HL-60/S4 (cell line): ENCODE measurements around the gene PTGER1.
"Not testable (repeated sequence)": the region's sequence is repeated elsewhere in the genome, so short reads cannot be mapped to it uniquely, and the experiment has no call there.

ENCODE experiments used
- in situ Hi-C: fragments of 300-500 bp; cut with MboI; formaldehyde crosslinking; loops from 2 replicates; pipeline ENCODE4 v1.14.3; 2022; ENCODE audit warnings: low sequenced_read_pairs

Gene PTGER1

DNA sequence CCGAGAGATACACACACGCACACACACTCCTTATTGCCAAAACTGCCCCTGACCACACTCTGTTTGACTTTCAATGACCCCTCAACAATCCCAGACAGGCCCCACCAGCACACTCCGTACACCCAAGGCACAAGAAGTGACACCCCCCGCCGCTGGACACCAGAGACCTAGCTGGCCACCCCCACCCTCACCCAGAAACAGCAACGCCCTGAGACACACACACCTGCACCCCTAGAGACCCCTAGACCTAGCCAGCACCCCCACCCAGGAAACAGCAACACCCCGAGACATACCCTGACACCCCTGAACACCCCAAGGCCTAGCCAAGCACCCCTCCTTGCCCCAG, 1.1 kb upstream of the PTGER1 start:
- in situ Hi-C loops = no loop called here

- in situ Hi-C loops = no loop called here
Observed at GRCh38 chr19:14474827-14475226, 327 bp downstream of the PTGER1 start.

- in situ Hi-C loops = no loop called here
Observed at GRCh38 chr19:14473978-14474578, 1.1 kb downstream of the PTGER1 start.

GRCh38 chr19:14473073-14473977, 1.8 kb downstream of the PTGER1 start:
- in situ Hi-C loops = no loop called here

DNA sequence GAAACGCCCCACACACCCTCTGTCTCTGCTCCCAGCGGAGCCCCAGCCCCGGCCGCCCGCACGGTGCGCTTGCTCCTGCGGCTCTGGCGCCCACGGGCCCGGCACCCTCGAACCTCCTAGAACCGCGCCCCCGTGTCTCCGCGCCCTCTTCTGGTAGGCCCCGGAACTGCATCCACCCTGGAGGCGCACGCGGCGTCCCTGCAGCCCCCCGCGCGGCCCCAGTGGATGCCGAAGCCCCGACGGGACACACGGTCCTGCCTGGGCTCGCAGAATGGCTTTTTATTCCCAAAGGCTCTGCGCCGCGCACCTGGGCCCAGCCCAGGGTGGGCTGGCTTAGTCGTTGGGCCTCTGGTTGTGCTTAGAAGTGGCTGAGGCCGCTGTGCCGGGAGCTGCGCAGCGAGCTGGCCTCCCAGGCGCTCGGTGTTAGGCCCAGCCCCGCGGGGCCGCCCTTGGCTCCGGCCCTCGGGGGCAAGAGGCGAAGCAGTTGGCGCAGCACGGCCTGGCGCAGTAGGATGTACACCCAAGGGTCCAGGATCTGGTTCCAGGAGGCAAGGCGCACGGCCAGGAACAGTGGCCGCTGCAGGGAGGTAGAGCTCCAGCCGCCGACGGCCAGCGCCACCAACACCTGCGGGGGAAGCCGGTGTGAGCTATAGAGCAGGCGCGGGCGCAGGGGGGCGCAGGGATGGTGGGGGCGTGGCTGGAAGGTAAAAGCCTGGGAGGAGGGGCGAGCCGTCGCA, 2.8 kb downstream of the PTGER1 start:
- in situ Hi-C loops = no loop called here

DNA sequence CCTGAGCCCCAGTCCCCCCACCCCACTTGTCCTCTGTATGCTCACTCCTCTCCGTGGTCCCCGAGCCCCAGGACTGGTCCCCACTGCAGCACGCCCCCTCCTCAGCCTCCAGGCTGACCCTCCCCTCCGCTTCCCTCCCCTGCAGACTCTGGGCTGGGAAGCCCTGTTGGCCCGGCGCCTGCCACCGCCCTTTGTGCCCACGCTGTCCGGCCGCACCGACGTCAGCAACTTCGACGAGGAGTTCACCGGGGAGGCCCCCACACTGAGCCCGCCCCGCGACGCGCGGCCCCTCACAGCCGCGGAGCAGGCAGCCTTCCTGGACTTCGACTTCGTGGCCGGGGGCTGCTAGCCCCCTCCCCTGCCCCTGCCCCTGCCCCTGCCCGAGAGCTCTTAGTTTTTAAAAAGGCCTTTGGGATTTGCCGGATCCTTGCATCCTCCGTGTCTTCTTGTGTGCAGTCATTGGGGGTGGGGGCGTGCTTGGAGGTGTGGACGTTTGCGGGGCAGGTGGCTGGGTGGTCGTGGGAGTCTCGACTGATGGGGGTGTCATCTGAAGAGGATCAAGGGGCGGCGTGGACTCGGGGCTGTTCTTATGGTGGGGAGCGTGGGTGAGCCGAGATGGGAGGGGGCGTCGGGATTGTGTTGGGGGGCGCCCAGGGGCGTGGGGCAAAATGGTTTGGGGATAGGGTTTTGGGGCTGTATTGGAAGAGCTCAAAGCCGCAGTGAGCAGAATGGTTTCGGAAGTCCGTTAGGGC, 3.5 kb downstream of the PTGER1 start:
- in situ Hi-C loops = no loop called here

GRCh38 chr19:14470031-14470876, 4.9 kb downstream of the PTGER1 start:
- in situ Hi-C loops = no loop called here

DNA sequence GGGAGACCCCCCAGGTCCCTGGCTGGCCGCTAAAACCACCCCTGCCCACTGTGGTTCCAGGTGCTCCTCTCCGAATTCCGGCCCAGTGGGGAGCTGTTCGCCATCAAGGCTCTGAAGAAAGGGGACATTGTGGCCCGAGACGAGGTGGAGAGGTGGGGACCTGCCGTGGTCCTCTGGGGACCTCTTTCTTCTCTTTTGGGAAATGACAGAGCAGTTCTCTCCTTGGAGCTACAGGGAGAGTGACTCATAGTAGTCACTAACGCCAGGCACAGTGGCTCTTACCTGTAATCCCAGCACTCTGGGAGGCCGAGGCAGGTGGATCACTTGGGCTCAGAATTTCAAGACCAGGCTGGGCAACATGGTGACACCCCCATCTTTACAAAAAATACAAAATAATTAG, 7.3 kb downstream of the PTGER1 start:
- in situ Hi-C loops = no loop called here

- in situ Hi-C loops = no loop called here
Observed at GRCh38 chr19:14467391-14467790, 7.8 kb downstream of the PTGER1 start.

- in situ Hi-C loops = no loop called here
Observed at GRCh38 chr19:14463747-14464146, 11.4 kb downstream of the PTGER1 start.

DNA sequence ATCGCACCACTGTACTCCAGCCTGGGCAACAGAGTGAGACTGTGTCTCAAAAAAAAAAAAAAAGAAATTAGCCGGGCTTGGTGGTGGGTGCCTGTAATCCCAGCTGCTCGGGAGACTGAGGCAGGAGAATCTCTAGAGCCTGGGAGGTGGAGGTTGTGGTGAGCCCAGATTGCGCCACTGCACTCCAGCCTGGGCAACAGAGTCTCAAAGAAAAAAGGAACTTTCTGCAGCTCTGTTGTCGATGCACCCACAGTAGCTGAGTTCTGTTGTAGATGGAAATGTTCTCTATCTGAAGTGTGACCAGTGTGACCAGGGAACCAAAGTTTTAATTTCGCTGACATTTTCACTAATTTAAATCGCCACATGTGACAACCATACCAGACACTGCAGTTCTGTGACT, 12.8 kb downstream of the PTGER1 start:
- in situ Hi-C loops = not testable (repeated sequence)

DNA sequence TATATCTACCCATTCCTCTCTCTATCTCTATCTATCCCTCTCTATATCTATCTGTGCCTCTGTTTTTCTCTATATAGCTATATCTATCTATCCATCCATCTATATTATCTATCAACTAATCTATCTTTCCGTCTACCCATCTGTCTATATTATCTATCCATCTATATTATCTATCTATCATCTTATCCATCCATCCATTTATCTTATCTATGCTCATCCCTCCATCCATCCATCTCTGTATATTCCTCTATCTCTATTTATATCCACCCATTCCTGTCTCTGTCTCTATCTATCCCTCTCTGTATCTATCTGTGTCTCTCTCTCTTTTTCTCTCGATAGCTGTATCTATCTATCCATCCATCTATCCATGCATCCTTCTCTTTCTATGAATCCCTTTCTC, 14.2 kb downstream of the PTGER1 start:
- in situ Hi-C loops = no loop called here

DNA sequence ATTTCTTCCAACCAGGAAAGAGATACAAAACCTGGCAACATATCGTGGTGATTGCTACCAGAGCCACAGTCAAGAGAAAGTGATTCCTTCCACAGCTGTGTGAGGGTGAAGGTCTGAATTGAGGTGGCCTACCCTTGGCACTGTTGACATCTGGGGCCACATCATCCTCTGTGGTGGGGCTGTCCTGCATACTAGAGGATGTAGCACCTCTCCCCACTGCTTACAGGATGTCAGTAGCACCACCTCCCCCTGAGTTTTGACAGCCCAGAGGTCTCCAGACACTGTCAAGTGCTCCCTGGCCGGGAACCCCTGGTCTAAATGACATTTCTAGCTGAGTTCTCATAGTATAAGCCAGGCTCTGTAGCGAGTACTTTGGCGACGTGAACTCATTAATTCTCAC, 15.5 kb downstream of the PTGER1 start:
- in situ Hi-C loops = no loop called here

GRCh38 chr19:14452303-14452702, 22.9 kb downstream of the PTGER1 start:
- in situ Hi-C loops = not testable (repeated sequence)

GRCh38 chr19:14450876-14451275, 24.3 kb downstream of the PTGER1 start:
- in situ Hi-C loops = no loop called here

- in situ Hi-C loops = no loop called here
Observed at GRCh38 chr19:14450168-14450874, 24.8 kb downstream of the PTGER1 start.

- in situ Hi-C loops = no loop called here
Observed at GRCh38 chr19:14449321-14449720, 25.8 kb downstream of the PTGER1 start.

DNA sequence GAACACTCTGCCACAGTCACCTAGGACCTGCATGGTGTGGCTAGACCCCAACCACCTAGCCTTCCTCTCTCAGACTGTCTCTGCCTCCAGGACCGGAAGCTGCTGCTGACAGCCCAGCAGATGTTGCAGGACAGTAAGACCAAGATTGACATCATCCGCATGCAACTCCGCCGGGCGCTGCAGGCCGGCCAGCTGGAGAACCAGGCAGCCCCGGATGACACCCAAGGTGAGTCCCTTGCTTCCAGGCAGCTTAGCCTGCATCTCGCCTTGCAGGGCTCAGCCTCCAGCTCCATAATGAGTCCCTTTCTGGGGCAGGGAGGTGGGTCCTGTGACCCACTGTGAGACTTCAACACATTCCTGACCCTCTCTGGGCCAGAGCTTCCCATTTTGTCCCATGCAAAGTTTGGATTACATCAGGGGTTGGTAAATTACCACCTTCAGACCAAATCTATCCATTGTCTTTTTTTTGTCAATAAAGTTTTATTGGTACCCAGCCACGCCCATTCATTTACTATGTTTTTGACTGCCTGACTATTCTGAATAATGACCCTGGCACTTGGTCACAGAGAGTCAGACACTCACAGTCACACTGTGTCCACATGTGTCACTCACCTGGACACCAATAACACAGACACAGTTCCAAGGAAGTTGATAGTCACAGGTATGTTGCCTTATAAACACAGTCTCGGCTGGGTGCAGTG, 28.7 kb downstream of the PTGER1 start:
- in situ Hi-C loops = no loop called here

DNA sequence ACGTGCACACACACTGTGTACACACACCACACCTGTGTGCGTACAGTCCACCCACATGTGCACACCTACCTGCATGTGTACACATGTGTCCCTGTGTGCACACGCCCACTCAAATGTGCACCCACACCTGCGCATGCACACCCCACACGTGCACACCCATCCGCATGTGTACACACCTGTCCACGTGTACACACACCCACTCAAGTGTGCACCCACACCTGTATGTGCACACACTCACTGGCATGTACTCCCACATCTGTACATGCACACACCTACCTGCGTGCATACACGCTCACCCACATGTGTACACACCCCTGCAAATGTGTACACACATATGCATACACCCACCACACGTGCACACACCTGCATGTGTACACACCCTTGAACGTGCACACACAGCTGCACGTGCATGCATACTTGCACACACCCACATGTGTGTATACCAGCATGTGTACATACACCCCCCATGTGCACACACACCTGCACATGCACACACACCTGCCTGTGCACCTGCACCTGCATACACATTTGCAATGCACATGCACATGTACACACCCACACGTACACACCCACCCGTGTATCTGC, 31.4 kb downstream of the PTGER1 start:
- in situ Hi-C loops = no loop called here
